GM12891 (cell line): ENCODE data around the gene RTBDN.

Experiments used
- PAX5 ChIP-seq: IDR thresholded peaks from 2 replicates; pipeline ENCODE4 v1.6.1; 2011; ENCODE audit warnings: low read length, moderate library complexity, mild to moderate bottlenecking; ENCODE audit not compliant: insufficient read depth, severe bottlenecking
- POLR2A ChIP-seq: IDR thresholded peaks from 2 replicates; pipeline ENCODE4 v1.6.1; 2011; ENCODE audit warnings: low read depth, low read length, control low read depth
- POLR2AphosphoS5 ChIP-seq: IDR thresholded peaks from 2 replicates; pipeline ENCODE4 v1.6.1; 2011; ENCODE audit warnings: low read depth, low read length, control low read depth
- POU2F2 ChIP-seq: IDR thresholded peaks from 2 replicates; pipeline ENCODE4 v1.6.1; 2011; ENCODE audit warnings: low read depth, mild to moderate bottlenecking, control low read depth, low read length, moderate library complexity
- SPI1 ChIP-seq: IDR thresholded peaks from 2 replicates; pipeline ENCODE4 v1.6.1; 2011; ENCODE audit warnings: low read depth, low read length, control low read depth

GRCh38 chr19:12873891-12874745, 39.7 kb upstream of the RTBDN start:
- no peak for TF ChIP-seq POLR2A
- TF ChIP-seq PAX5 = no peak
- TF ChIP-seq POLR2AphosphoS5 = no peak
- no peak for TF ChIP-seq SPI1
- no peak for TF ChIP-seq POU2F2
